CD4-positive, alpha-beta T cell treated with Interleukin-1 beta for 1 hour (primary cell): Measurements from ENCODE around the gene SH3BP2.
"Not testable (repeated sequence)": the region's sequence is repeated elsewhere in the genome, so short reads cannot be mapped to it uniquely, and the experiment has no call there.

Experiments
- DNase-seq, 2 donors: peaks; one replicate each; pipeline ENCODE4 v3.0.0-alpha.2; 2020 to 2022

The SH3BP2 gene

GRCh38 chr4:2792711-2793585, at the start of gene SH3BP2:
Gene SH3BP2 (plus strand): TSS chr4:2793085. CDS start chr4:2820618, 27,533 bp downstream.
- peak; percentile 76 to 82 for DNase-seq

GRCh38 chr4:2743518-2744445, 49.1 kb upstream of the SH3BP2 start:
- DNase-seq = no peak

GRCh38 chr4:2744576-2745270, 48.2 kb upstream of the SH3BP2 start:
- DNase-seq = no peak

- DNase-seq = no peak
Measured at GRCh38 chr4:2745516-2745915, 47.4 kb upstream of the SH3BP2 start.

- peak; percentile 87 to 89 for DNase-seq
Measured at GRCh38 chr4:2745981-2746806, 46.7 kb upstream of the SH3BP2 start.

GRCh38 chr4:2746891-2747695, 45.8 kb upstream of the SH3BP2 start:
- DNase-seq = no peak

- no peak for DNase-seq
Measured at GRCh38 chr4:2750719-2751605, 41.9 kb upstream of the SH3BP2 start.

- DNase-seq = no peak
Measured at GRCh38 chr4:2753436-2753835, 39.4 kb upstream of the SH3BP2 start.

GRCh38 chr4:2754848-2755819, 37.8 kb upstream of the SH3BP2 start:
- DNase-seq = no peak

- peak; percentile 81 to 83 for DNase-seq
Measured at GRCh38 chr4:2755821-2756690, 36.8 kb upstream of the SH3BP2 start, which contains the start of gene TNIP2. Gene TNIP2 (minus strand): TSS chr4:2756336. CDS start chr4:2756289, 47 bp downstream.

GRCh38 chr4:2756691-2757350, 36.1 kb upstream of the SH3BP2 start:
- DNase-seq = no peak

- no peak for DNase-seq
Measured at GRCh38 chr4:2757426-2757825, 35.5 kb upstream of the SH3BP2 start.

GRCh38 chr4:2761035-2761923, 31.6 kb upstream of the SH3BP2 start:
- no peak for DNase-seq

- no peak for DNase-seq
Measured at GRCh38 chr4:2762048-2762447, 30.8 kb upstream of the SH3BP2 start.

GRCh38 chr4:2762486-2763370, 30.2 kb upstream of the SH3BP2 start:
- DNase-seq = not testable (repeated sequence)
